SH-SY5Y (cell line): Measurements from ENCODE around the gene CALD1.

Experiments used
- GATA2 ChIP-seq: IDR thresholded peaks from 2 replicates; pipeline ENCODE4 v1.6.1; 2011; ENCODE audit warnings: mild to moderate bottlenecking, low read depth, low read length
- GATA3 ChIP-seq: IDR thresholded peaks from 2 replicates; pipeline ENCODE4 v1.6.1; 2011; ENCODE audit warnings: low read depth, mild to moderate bottlenecking, low read length, moderate library complexity

GRCh38 chr7:134945691-134946090 lies 166.3 kb downstream of the CALD1 start:
- TF ChIP-seq GATA2 (no peak), GATA3 (no peak)
